Astrocyte (in vitro differentiated cells and primary cell): ENCODE data around the gene IFNE.

ENCODE experiments used
- EZH2 ChIP-seq: IDR thresholded peaks from 2 replicates; pipeline ENCODE4 v1.6.1; 2012; ENCODE audit warnings: mild to moderate bottlenecking, low read length, inconsistent platforms; ENCODE audit not compliant: insufficient read depth
- TF ChIP-seq, protein P1 (sequence below): IDR thresholded peaks from 2 replicates; pipeline ENCODE4 v1.5.1; 2011; ENCODE audit warnings: low read depth, mild to moderate bottlenecking, inconsistent platforms, low read length, moderate library complexity; ENCODE audit not compliant: insufficient read depth

DNA sequence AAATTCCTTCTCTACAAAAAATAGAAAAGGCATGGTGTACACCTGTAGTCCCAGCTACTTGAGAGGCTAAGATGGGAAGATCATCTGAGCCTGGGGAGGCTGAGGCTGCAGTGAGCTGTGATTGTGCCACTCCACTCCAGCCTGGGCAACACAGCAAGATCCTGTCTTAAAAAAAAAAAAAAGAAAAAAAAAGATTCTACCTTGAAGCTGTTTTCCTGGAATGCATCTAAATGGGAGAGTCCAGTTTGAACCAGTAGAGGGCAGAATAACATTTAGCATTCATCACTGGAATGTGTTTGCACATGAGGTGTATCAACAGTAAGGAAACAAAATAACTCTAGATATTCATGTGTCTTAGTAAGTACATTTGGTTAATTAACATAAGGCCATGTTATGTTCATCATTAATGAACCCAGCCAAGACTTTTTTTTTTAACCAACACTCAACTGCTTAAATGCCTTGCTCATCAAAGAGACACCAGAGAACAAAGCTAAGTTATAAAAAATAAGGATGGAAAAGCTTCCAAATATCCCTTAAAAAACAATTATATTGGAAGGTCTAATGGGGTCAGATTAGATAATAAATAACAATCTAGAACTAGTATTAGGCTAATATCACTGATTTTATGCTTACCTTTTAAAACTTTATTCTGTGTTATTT is 16.1 kb downstream of the IFNE start:
- TF ChIP-seq, protein P1, sequence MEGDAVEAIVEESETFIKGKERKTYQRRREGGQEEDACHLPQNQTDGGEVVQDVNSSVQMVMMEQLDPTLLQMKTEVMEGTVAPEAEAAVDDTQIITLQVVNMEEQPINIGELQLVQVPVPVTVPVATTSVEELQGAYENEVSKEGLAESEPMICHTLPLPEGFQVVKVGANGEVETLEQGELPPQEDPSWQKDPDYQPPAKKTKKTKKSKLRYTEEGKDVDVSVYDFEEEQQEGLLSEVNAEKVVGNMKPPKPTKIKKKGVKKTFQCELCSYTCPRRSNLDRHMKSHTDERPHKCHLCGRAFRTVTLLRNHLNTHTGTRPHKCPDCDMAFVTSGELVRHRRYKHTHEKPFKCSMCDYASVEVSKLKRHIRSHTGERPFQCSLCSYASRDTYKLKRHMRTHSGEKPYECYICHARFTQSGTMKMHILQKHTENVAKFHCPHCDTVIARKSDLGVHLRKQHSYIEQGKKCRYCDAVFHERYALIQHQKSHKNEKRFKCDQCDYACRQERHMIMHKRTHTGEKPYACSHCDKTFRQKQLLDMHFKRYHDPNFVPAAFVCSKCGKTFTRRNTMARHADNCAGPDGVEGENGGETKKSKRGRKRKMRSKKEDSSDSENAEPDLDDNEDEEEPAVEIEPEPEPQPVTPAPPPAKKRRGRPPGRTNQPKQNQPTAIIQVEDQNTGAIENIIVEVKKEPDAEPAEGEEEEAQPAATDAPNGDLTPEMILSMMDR: peak; percentile 76
- TF ChIP-seq EZH2: no peak
